Neural crest cell (in vitro differentiated cells): ENCODE results near the gene AGPAT3. TPM values are rescaled to one million over a fixed set of nuclear protein-coding genes. Genes with fewer than 3 reads are reported as not detected.

Experiments used
- DNase-seq: peaks from one replicate; pipeline ENCODE4 v3.0.0; 2021; ENCODE audit warnings: low read depth, mixed read lengths, low spot score
- H3K27ac Mint-ChIP-seq: one replicate; pipeline ENCODE4 v1.8.0; 2021; ENCODE audit warnings: mild to moderate bottlenecking, mixed read lengths; ENCODE audit not compliant: unreplicated experiment
- H3K27me3 Mint-ChIP-seq: 2 replicates; pipeline ENCODE4 v1.8.0; 2021; ENCODE audit warnings: low read depth, mild to moderate bottlenecking, mixed read lengths
- H3K36me3 Mint-ChIP-seq: 2 replicates; pipeline ENCODE4 v1.8.0; 2021; ENCODE audit warnings: low read depth, mild to moderate bottlenecking, mixed read lengths
- H3K4me1 Mint-ChIP-seq: 2 replicates; pipeline ENCODE4 v1.8.0; 2021; ENCODE audit warnings: mixed read lengths
- H3K4me3 Mint-ChIP-seq: one replicate; pipeline ENCODE4 v1.8.0; 2021; ENCODE audit warnings: mild to moderate bottlenecking, mixed read lengths
- H3K9me3 Mint-ChIP-seq: 2 replicates; pipeline ENCODE4 v1.8.0; 2021; ENCODE audit warnings: mixed read lengths
- CTCF ChIP-seq: fragments of 200-600 bp; sonication (generic); conservative IDR thresholded peaks from 2 replicates; pipeline ENCODE4 v1.5.0; 2021; ENCODE audit warnings: antibody characterized with exemption, mild to moderate bottlenecking
- total RNA-seq: library from RNA; stranded (reverse); gene quantifications from 2 replicates; pipeline ENCODE4 v1.2.1, GENCODE V29; 2021

The AGPAT3 gene
- total RNA-seq, 1 donor from 2014 or later, result 37.3 TPM

GRCh38 chr21:43917515-43918384, 52.7 kb downstream of the AGPAT3 start:
- H3K27ac Mint-ChIP-seq, result no peak overlapping the region
- H3K27me3 Mint-ChIP-seq, result no peaks in the 10 kb centered on the region
- DNase-seq, result no peak
- H3K4me3 Mint-ChIP-seq, result peak overlapping the region; percentile 27
- H3K4me1 Mint-ChIP-seq, result peaks cover 59% of the 10 kb centered on the region
- TF ChIP-seq CTCF, result no peak
- no peaks in the 10 kb centered on the region for H3K9me3 Mint-ChIP-seq
- H3K36me3 Mint-ChIP-seq, result peaks cover under 1% of the 10 kb centered on the region

- Mint-ChIP-seq H3K9me3 (no peaks in the 10 kb centered on the region), H3K27ac (no peak overlapping the region), H3K4me1 (peaks cover 61% of the 10 kb centered on the region), H3K27me3 (no peaks in the 10 kb centered on the region), H3K4me3 (no peak overlapping the region), H3K36me3 (no peaks in the 10 kb centered on the region)
- no peak for TF ChIP-seq CTCF
- DNase-seq, result no peak
Measured at GRCh38 chr21:43918385-43918947, 53.4 kb downstream of the AGPAT3 start.

GRCh38 chr21:43919283-43919682, 54.3 kb downstream of the AGPAT3 start:
- Mint-ChIP-seq H3K27me3 (no peaks in the 10 kb centered on the region), H3K4me1 (peaks cover 54% of the 10 kb centered on the region), H3K4me3 (no peak overlapping the region), H3K36me3 (no peaks in the 10 kb centered on the region), H3K27ac (no peak overlapping the region), H3K9me3 (no peaks in the 10 kb centered on the region)
- TF ChIP-seq CTCF, result no peak
- DNase-seq, result no peak

- no peaks in the 10 kb centered on the region for H3K9me3 Mint-ChIP-seq
- no peak for TF ChIP-seq CTCF
- H3K4me1 Mint-ChIP-seq, result peaks cover 62% of the 10 kb centered on the region
- H3K27ac Mint-ChIP-seq, result peak overlapping the region; percentile 73
- no peaks in the 10 kb centered on the region for H3K36me3 Mint-ChIP-seq
- no peak for DNase-seq
- peak overlapping the region; percentile 60 for H3K4me3 Mint-ChIP-seq
- no peaks in the 10 kb centered on the region for H3K27me3 Mint-ChIP-seq
Measured at GRCh38 chr21:43919871-43920801, 55.1 kb downstream of the AGPAT3 start.

- no peak overlapping the region for H3K4me3 Mint-ChIP-seq
- H3K4me1 Mint-ChIP-seq, result peaks cover 57% of the 10 kb centered on the region
- H3K27ac Mint-ChIP-seq, result no peak overlapping the region
- no peak for TF ChIP-seq CTCF
- no peaks in the 10 kb centered on the region for H3K9me3 Mint-ChIP-seq
- no peak for DNase-seq
- H3K36me3 Mint-ChIP-seq, result no peaks in the 10 kb centered on the region
- no peaks in the 10 kb centered on the region for H3K27me3 Mint-ChIP-seq
Measured at GRCh38 chr21:43921571-43921978, 56.6 kb downstream of the AGPAT3 start.
